ENCODE measurements around the gene P2RX6. TPM values are rescaled to one million over a fixed set of nuclear protein-coding genes. Genes with fewer than 3 reads are reported as not detected.

The P2RX6 gene
- total and polyA plus RNA-seq, 9 of the 15 experiments (the other 6 are each of a cell fraction or from before 2014, with no cell fraction given), result 0.01 to 3.9 (median 1.5) TPM; not detected in 1

DNA sequence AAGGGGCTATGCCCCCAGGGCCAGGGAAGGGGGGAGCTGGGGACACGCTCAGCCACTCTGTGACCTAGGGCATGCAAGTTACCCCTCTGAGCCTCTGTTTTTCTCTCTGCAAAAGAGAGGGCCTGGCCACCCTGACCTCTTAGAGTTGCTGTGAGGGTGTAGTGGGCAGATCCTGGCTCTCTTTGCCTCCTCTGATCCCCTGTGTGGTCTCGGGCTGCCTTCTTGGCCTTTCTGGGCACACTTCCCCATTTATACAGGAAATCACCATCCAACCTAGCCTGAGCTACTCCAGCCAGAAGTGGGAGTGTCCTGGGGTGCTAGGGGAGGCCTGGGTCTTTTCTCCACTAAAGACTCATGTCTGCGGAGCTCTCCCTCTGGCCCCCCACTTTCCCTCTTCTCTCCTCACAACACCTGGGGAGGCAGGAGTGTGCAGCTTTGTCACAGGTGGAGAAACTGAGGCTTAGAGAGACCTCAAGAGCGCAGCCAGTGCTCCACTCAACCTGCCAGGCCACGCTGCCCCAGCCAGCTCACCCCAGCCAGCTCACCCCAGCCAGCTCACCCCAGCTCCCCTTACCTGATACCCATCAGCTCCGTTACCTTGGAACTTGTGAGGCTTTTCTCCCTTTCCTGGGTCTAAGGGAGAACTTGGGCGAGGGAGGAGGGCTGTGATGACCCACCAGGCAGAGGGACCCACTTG lies 46.5 kb upstream of the P2RX6 start (continued):
- TF ChIP-seq, protein P1, sequence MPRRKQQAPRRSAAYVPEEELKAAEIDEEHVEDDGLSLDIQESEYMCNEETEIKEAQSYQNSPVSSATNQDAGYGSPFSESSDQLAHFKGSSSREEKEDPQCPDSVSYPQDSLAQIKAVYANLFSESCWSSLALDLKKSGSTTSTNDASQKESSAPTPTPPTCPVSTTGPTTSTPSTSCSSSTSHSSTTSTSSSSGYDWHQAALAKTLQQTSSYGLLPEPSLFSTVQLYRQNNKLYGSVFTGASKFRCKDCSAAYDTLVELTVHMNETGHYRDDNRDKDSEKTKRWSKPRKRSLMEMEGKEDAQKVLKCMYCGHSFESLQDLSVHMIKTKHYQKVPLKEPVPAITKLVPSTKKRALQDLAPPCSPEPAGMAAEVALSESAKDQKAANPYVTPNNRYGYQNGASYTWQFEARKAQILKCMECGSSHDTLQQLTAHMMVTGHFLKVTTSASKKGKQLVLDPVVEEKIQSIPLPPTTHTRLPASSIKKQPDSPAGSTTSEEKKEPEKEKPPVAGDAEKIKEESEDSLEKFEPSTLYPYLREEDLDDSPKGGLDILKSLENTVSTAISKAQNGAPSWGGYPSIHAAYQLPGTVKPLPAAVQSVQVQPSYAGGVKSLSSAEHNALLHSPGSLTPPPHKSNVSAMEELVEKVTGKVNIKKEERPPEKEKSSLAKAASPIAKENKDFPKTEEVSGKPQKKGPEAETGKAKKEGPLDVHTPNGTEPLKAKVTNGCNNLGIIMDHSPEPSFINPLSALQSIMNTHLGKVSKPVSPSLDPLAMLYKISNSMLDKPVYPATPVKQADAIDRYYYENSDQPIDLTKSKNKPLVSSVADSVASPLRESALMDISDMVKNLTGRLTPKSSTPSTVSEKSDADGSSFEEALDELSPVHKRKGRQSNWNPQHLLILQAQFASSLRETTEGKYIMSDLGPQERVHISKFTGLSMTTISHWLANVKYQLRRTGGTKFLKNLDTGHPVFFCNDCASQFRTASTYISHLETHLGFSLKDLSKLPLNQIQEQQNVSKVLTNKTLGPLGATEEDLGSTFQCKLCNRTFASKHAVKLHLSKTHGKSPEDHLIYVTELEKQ (CRISPR knock-in tag; IDR thresholded peaks at IDR 0.05), result no peak
- TF ChIP-seq IRF2 (CRISPR knock-in tag; IDR thresholded peaks at IDR 0.05) (no peak), FUS (optimal IDR thresholded peaks at IDR 0.05; ENCODE audit: low read depth, low read length) (no peak), RBM17 (IDR thresholded peaks at IDR 0.05; ENCODE audit: borderline replicate concordance, low read depth, low read length) (no peak), CEBPG (CRISPR knock-in tag; IDR thresholded peaks at IDR 0.05) (no peak; the same call in 1 of the 2 replicates), CEBPG (tag; conservative IDR thresholded peaks at IDR 0.05 in 1 of 2, IDR thresholded peaks at IDR 0.05 in 1 of 2) (no peak), SIN3B (IDR thresholded peaks at IDR 0.05; ENCODE audit: low read depth) (no peak), ATF7 (IDR thresholded peaks at IDR 0.05) (no peak), ZNF561 (CRISPR knock-in tag; conservative IDR thresholded peaks at IDR 0.05) (no peak), PHB (CRISPR knock-in tag; IDR thresholded peaks at IDR 0.05) (no peak; the same call in 1 of the 2 replicates), ZNF134 (CRISPR knock-in tag; conservative IDR thresholded peaks at IDR 0.05) (no peak)
- TF ChIP-seq, protein P2, sequence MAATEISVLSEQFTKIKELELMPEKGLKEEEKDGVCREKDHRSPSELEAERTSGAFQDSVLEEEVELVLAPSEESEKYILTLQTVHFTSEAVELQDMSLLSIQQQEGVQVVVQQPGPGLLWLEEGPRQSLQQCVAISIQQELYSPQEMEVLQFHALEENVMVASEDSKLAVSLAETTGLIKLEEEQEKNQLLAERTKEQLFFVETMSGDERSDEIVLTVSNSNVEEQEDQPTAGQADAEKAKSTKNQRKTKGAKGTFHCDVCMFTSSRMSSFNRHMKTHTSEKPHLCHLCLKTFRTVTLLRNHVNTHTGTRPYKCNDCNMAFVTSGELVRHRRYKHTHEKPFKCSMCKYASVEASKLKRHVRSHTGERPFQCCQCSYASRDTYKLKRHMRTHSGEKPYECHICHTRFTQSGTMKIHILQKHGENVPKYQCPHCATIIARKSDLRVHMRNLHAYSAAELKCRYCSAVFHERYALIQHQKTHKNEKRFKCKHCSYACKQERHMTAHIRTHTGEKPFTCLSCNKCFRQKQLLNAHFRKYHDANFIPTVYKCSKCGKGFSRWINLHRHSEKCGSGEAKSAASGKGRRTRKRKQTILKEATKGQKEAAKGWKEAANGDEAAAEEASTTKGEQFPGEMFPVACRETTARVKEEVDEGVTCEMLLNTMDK (IDR thresholded peaks at IDR 0.05; ENCODE audit: borderline replicate concordance, insufficient read depth, low read depth, low read length, poor library complexity, severe bottlenecking), result no peak
- TF ChIP-seq, protein P3, sequence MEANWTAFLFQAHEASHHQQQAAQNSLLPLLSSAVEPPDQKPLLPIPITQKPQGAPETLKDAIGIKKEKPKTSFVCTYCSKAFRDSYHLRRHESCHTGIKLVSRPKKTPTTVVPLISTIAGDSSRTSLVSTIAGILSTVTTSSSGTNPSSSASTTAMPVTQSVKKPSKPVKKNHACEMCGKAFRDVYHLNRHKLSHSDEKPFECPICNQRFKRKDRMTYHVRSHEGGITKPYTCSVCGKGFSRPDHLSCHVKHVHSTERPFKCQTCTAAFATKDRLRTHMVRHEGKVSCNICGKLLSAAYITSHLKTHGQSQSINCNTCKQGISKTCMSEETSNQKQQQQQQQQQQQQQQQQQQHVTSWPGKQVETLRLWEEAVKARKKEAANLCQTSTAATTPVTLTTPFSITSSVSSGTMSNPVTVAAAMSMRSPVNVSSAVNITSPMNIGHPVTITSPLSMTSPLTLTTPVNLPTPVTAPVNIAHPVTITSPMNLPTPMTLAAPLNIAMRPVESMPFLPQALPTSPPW (CRISPR knock-in tag; IDR thresholded peaks at IDR 0.05), result no peak
- TF ChIP-seq, protein P4, sequence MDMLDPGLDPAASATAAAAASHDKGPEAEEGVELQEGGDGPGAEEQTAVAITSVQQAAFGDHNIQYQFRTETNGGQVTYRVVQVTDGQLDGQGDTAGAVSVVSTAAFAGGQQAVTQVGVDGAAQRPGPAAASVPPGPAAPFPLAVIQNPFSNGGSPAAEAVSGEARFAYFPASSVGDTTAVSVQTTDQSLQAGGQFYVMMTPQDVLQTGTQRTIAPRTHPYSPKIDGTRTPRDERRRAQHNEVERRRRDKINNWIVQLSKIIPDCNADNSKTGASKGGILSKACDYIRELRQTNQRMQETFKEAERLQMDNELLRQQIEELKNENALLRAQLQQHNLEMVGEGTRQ (CRISPR knock-in tag; IDR thresholded peaks at IDR 0.05), result no peak
- TF ChIP-seq, protein P5, sequence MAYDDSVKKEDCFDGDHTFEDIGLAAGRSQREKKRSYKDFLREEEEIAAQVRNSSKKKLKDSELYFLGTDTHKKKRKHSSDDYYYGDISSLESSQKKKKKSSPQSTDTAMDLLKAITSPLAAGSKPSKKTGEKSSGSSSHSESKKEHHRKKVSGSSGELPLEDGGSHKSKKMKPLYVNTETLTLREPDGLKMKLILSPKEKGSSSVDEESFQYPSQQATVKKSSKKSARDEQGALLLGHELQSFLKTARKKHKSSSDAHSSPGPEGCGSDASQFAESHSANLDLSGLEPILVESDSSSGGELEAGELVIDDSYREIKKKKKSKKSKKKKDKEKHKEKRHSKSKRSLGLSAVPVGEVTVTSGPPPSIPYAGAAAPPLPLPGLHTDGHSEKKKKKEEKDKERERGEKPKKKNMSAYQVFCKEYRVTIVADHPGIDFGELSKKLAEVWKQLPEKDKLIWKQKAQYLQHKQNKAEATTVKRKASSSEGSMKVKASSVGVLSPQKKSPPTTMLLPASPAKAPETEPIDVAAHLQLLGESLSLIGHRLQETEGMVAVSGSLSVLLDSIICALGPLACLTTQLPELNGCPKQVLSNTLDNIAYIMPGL (CRISPR knock-in tag; IDR thresholded peaks at IDR 0.05), result no peak
- TF ChIP-seq, protein P6, sequence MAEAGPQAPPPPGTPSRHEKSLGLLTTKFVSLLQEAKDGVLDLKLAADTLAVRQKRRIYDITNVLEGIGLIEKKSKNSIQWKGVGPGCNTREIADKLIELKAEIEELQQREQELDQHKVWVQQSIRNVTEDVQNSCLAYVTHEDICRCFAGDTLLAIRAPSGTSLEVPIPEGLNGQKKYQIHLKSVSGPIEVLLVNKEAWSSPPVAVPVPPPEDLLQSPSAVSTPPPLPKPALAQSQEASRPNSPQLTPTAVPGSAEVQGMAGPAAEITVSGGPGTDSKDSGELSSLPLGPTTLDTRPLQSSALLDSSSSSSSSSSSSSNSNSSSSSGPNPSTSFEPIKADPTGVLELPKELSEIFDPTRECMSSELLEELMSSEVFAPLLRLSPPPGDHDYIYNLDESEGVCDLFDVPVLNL (CRISPR knock-in tag; IDR thresholded peaks at IDR 0.05; ENCODE audit: low read depth), result 0 out of 2 replicates have a peak, but pooled peaks have one; percentile 16

Data from K562 (cell line).